GM19395 (cell line): ENCODE results near the gene NEU1.
A peak's percentile ranks its signal among the peaks of the same experiment; 100 is the strongest.
"Not testable (repeated sequence)": the region's sequence is repeated elsewhere in the genome, so short reads cannot be mapped to it uniquely, and the experiment has no call there.

ENCODE experiments used
- ATAC-seq: cut with Tn5 transposase; IDR thresholded peaks from one replicate; pipeline ENCODE4 v1.9.1; 2021; ENCODE audit warnings: mild to moderate bottlenecking, moderate library complexity; ENCODE audit not compliant: unreplicated experiment

The NEU1 gene

GRCh38 chr6:31862344-31863235, at the start of gene NEU1:
NEU1 (minus strand) TSS chr6:31862821; CDS start chr6:31862776, 45 bp downstream.
- peak; percentile 90 for ATAC-seq

GRCh38 chr6:31911826-31912585, 49.4 kb upstream of the NEU1 start:
- no peak for ATAC-seq

GRCh38 chr6:31909298-31909697, 46.7 kb upstream of the NEU1 start:
- ATAC-seq = not testable (repeated sequence)

GRCh38 chr6:31908791-31909190, 46.2 kb upstream of the NEU1 start:
- ATAC-seq = peak; percentile 80

GRCh38 chr6:31908255-31908654, 45.6 kb upstream of the NEU1 start:
- not testable (repeated sequence) for ATAC-seq

GRCh38 chr6:31907158-31907813, 44.7 kb upstream of the NEU1 start:
- no peak for ATAC-seq

GRCh38 chr6:31906727-31907126, 44.1 kb upstream of the NEU1 start:
- not testable (repeated sequence) for ATAC-seq

- no peak for ATAC-seq
These were observed 43.5 kb upstream of the NEU1 start for GRCh38 chr6:31906122-31906521.

- ATAC-seq = no peak
These were observed 42.4 kb upstream of the NEU1 start for GRCh38 chr6:31905041-31905440.

- ATAC-seq = no peak
These were observed 41.3 kb upstream of the NEU1 start for GRCh38 chr6:31903957-31904356.

- peak; percentile 52 for ATAC-seq
These were observed 39.5 kb upstream of the NEU1 start, which contains the start of gene ZBTB12 for GRCh38 chr6:31901953-31902643. ZBTB12 (minus strand) TSS chr6:31902086; CDS start chr6:31901305, 781 bp downstream.

GRCh38 chr6:31901415-31901952, 38.9 kb upstream of the NEU1 start:
- ATAC-seq = no peak

GRCh38 chr6:31900917-31901414, 38.3 kb upstream of the NEU1 start:
- ATAC-seq = no peak

- no peak for ATAC-seq
These were observed 37.5 kb upstream of the NEU1 start for GRCh38 chr6:31899882-31900722.

- no peak for ATAC-seq
These were observed 36.6 kb upstream of the NEU1 start for GRCh38 chr6:31899215-31899614.

GRCh38 chr6:31898383-31899011, 35.9 kb upstream of the NEU1 start:
- ATAC-seq = no peak

GRCh38 chr6:31897612-31898382, 35.2 kb upstream of the NEU1 start, which contains the start of gene EHMT2:
EHMT2 (minus strand) TSS chr6:31897698; CDS start chr6:31897677, 21 bp downstream.
- ATAC-seq = peak; percentile 61
